HG03045 (cell line): Measurements from ENCODE around the gene SULT1A2.
"Not testable (repeated sequence)": the region's sequence is repeated elsewhere in the genome, so short reads cannot be mapped to it uniquely, and the experiment has no call there.

Experiments used
- ATAC-seq: cut with Tn5 transposase; IDR thresholded peaks from one replicate; pipeline ENCODE4 v1.9.1; 2021; ENCODE audit warnings: mild to moderate bottlenecking, moderate library complexity; ENCODE audit not compliant: unreplicated experiment

The SULT1A2 gene

DNA sequence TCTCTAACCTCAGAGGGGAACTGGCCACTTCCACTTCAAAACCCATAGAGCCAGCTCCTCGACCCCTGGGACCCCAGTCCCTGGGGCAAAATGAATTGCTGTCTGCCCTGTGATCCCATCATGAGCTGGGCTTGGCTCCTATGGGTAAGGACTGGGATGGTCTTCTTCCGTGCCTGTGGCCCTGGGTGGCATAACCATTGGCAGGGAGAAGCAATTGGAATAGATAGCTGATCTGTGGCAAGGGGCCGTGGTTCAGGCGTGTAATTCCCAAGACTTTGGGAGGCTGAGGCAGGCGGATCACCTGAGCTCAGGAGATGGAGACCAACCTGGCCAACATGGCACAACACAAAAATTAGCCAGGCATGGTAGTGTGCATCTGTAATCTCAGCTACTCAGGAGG, 4.3 kb downstream of the SULT1A2 start:
- ATAC-seq = no peak

DNA sequence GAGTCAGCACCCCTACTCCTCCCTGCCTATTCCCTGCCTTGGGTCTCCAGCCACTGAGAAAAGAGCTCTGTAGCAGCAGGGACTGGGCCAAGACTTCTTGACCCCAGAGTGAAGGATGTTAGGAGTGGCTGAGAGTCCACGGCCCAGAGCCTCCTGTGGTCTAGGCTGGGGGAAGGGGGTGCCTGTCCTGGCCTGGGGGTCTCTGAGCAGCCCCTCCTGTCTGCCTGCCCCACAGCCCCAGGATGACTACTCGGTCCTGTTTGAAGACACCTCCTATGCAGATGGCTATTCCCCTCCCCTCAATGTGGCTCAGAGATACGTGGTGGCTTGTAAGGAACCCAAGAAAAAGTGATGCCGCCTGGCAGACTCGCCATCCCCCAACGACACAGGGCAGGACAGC, 5.5 kb downstream of the SULT1A2 start:
- no peak for ATAC-seq

DNA sequence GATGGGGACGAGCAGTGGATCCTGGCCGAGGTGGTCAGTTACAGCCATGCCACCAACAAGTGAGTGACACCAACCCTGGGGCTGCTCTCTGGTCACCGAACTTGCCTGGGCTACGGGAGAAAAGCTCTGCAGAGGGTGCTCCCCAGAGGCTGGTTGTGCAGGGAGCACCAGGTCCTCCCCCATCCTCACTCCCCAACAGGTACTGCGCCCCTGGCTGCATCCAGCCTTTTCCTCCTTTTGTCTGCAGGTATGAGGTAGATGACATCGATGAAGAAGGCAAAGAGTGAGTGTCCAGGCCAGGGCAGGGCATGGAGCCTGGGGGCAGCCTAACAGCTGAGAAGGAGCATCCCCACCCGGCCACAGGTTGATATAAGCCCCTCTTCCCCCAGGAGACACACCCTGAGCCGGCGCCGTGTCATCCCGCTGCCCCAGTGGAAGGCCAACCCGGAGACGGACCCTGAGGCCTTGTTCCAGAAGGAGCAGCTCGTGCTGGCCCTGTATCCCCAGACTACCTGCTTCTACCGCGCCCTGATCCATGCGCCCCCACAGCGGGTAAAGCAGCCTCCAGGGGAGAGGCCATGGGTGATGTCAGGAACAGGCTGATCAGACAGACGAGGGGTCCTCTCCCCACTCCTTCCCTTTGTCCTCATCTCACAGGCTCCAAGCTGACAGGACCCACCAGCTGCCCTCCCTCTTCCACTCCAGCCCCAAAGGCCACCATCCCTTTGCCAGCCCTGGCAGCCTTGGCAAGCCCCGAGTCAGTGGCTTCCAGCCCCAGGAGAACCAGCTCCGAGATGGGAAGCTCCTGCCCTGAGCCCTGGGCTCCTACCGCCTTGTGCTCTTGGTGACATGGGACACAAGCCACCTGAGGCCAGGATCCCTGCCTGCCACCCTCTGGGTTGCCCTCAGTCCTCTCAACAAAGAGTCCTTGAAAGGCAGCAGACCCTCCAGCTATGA, 6.2 kb downstream of the SULT1A2 start:
- ATAC-seq = no peak

DNA sequence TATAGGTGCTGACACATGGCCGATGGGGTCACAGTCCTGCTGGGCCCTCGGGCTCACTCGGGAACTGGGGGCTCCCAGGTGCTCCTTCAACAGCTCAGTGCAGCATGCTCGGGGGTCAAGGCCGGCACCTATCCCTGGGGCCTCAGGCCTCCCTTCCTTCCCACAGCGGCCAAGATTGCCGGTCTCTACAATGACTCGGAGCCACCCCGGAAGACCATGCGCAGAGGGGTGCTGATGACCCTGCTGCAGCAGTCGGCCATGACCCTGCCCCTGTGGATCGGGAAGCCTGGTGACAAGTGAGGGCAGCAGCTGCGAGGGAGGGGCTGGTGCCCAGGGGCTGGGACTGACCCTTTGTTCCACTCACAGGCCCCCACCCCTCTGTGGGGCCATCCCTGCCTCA, 6.9 kb downstream of the SULT1A2 start:
- ATAC-seq = no peak

DNA sequence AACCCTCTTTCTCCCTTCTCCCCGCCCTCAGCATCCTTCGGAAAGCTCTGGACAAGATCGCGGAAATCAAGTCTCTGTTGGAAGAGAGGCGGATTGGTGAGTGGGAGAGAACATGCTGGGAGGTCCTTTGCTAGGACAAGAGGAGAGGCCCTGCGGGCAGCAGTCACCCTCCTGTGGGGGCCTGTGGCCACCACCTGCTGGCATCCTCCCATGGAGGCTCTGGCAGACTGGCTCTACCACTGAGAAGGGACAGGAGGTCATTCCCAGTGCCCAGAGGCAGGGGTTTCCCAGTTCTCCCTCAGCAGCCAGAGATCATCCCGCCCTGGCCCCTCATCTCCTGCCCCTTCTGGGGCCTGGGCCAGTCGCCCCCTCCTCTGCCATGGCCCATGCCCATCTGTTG, 7.8 kb downstream of the SULT1A2 start:
- ATAC-seq = no peak

DNA sequence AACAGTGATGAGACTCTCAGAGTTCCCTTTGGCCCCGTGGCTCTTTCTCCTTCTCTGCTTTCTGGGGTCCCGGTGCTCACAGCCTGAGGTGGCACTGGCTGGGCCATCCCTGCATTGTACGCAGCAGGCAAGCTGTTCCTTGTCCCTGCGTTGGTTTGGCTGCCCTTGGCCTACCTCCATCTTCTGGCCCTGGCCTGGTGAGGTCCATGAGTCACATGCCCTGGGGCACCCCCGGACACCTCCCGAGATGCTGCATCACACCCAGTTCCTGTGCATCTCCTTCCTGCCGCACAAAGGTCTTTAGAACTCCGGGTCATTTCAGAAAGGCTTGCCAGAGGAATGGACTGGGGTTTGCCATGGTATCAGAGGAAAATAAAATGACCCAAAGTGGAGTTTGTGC, 9.5 kb downstream of the SULT1A2 start:
- ATAC-seq = no peak

DNA sequence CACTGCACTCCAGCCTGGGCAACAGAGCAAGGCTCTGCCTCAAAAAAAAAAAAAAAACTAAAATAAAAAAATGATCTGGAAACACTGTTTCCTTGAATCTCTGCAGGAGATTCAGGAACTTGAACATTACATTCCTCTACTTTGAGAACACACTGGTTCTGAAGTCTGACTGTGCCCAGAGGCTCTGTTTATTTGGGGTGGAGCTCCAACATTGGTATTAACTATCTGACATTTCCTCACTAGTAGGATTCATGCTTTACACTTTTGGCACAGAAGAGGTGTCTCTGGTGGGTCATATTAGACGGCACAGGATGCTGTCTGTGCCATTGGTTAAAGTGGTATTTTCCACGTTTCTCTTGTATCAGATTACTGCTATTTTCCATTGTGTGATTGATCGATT, 10.4 kb downstream of the SULT1A2 start:
- no peak for ATAC-seq

DNA sequence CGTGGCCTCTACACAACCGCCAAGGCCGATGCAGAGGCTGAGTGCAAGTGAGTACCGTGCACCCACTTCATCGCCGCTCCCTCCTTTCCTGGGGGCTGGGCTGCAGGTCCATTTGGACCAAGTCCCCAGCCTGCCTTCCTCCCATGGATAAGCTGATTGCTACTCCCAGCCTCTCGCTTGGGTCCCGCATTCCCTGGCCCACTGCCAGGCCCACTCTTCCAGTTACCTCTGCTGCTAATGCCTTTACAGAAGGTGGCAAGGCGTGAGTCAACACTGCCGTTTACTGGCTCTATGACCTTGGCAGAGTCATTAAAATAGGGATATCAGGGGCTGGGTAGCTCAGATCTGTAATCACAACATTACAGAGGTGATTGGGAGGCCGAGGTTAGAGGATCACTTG, 11.2 kb downstream of the SULT1A2 start:
- ATAC-seq = no peak

DNA sequence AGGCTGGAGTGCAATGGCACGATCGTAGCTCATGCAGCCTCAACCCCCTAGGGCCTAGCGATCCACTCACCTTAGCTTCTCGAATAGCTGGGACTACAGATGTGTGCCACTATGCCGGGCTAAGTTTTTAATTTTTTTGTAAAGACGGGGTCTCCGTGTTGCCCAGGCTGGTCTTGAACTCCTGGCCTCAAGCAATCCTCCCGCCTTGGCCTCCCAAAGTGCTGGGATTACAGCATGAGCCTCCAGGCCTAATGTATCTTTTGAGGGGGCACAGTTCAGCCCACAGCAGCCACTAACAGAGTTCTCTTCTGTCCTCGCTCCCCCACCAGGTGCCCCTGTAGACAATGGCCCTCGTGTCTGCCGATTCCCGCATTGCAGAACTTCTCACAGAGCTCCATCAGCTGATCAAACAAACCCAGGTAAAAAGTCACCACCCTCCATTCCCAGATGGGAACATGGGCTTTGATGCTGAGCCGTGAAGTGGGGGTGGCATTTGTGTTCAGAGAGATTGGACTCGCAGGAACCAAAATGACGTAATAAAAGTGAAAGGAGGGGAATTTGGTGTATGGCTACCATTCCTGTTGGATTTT, 16.0 kb downstream of the SULT1A2 start:
- ATAC-seq = no peak

DNA sequence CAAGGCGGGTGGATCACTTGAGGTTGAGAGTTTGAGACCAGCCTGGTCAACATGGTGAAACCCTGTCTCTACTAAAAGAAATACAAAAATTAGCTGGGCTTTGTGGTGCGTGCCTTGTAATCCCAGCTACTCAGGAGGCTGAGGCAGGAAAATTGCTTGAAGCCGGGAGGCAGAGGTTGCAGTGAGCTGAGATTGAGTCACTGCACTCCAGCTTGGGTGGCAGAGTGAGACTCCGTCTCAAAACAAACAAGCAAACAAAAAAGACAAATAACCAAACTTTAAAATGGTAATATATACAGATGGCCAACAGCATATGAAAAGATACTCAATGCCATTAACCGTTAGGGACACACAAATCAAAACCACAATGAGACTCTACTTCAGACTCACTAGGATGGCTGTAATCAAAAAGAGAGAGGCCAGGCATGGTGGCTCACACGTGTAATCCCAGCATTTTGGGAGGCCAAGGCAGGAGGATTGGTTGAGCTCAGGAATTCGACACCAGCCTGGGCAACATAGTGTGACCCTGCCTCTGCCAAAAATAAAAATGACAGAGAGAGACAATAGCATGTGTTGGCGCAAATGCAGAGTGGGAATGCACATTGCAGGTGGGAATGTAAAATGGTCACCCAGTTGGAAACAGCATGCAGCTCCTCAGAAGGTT, 21.3 kb downstream of the SULT1A2 start:
- ATAC-seq = no peak

DNA sequence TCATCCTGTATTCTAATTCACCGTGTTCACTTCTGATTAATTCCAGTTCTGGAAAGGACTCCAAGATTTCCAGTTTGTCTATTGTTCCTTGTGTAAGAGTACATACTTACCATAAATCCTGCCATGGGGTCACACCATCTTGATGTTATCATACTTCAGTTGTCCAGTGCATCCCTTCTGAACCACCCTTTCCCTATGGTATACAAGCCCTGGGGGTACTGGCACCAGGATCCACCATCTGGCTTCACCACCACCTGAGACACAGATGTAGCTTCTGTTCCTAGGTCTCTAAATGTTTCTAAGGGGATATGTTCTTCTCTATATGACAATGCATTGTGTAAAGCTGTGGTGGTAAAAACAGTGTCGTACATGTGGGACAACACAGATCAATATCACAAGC, 21.9 kb downstream of the SULT1A2 start:
- ATAC-seq = no peak

DNA sequence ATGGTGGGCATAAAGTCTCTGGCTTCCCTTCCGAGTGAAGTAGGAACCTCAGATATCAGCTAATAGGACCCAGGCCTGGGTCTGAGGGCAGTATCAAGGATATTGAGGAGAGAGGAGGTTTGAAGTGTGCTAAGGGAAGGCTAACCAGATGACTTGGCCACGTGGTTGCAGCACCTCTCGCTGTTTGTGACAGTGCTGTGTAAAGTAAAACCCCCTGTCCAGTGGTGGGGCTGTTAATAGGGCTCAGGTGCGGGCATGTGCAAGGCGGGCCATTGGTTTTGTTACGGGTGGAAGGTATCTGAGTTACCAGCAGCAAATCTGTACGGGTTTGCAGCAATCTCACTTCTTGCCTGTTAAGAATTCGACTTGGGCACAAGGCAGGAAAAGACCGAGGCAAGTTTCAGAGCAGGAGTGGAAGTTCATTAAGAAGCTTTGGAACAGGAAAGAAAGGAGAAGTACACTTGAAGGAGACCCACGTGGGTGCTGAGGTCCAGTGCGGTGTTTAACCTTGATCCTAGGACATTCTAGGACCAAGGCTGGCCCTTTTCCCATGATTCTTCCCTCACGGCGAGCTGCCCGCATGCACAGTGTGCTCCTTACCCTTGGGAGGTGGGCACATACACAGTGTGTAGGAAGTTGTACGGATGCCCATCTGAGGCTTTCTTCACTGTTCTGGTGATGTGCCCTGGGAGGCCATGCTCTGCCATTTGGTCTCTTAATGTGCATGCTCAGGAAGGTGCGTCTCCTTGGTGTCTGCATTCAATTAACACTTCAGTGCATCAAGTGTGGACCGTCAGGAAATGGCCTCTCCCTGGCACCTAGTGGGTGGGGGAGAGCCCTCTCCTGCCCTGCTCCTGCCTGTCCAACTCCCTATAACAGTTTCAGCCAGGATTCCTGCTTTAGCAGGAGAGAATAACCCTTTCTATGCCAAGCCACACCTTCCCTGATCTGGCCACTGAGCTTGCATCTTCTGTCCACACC, 22.8 kb downstream of the SULT1A2 start:
- no peak for ATAC-seq

DNA sequence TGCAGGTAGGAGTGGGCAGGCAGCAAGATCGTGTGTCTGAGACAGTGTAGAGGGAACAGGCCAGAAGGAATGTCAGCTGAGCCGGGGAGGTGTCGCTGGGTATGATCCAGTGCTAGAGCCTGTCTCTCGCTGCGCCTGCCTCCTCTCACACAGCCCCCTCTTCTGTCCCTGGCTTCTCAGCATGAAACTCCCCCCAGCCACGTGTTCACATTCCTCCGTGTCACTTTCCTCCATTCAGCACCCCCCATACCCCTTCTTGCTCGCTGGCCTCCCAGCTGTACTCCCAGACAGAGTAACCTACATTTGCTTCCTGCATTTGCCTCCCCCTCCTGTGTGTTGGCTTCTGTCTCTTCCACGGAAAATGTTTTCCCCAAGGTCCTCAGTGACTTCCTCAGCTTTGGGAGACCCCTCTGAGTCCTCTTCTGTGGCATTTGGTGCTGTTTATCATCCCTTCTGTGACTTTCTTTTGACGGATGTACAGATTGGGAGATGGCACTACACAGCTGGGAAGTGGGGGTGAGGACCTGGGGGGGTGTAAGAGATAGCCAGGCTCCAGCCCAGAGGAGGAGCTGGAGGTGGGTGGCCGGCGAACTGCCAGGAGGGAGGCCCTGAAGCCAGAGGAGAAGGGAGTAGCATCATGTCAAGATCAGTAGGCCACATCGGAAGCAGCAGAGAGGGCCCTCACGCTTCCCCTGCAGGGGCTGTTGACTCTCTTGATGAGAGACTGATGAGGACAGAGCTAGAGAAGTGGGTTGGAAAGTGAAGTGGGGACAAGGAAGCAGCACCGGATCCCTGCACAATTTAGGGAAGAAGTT, 23.9 kb downstream of the SULT1A2 start:
- ATAC-seq = no peak

DNA sequence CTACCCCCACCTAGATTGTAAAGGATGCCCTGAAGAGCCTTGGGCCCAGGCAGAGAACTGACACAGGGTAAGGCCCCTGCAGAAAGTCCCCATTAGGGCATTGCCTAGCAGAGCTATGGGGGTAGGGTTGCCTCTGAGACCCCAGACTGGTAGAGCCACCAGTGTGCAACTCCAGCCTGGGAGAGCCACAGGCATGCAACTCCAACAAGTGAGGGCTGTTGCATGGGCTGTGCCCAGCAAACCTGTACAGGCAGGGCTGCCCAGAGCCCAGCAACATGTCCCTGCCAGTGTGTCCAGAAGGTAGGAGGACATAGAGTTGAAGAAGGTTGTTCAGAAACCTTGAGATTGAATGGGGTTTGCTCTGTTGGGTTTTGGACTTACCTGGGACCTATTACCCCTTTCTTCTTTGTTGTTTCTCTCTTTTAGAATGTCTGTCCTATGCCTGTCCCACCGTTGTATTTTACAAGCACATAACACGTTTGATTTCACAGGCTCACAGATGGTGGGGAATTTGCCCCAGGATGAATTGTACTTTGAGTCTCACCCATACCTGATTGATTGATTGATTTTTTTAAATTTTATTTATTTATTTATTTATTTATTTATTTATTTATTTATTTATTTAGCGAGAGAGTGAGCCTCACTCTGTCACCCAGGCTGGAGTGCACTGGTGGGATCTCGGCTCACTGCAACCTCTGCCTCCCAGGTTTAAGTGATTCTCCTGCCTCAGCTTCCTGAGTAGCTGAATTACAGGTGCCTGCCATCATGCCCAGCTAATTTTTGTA, 26.7 kb downstream of the SULT1A2 start:
- ATAC-seq = no peak

DNA sequence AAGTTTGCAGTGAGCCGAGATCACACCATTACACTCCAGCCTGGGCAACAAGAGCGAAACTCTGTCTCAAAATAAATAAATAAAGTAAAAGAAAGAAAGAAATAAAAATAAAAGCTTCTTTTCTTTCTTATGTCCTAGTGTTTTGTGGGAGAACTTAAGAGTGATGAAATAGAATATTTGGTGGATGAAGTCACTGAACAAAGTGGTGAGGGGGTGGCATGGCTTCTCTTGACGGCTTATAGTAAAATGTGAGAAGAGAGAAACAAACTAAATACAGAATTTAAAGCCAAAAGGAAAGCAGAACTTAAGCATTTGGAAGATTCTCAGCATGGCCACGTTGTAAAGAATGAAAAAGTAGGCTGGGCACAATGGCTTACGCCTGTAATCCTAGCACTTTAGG, 27.8 kb downstream of the SULT1A2 start:
- ATAC-seq = no peak

DNA sequence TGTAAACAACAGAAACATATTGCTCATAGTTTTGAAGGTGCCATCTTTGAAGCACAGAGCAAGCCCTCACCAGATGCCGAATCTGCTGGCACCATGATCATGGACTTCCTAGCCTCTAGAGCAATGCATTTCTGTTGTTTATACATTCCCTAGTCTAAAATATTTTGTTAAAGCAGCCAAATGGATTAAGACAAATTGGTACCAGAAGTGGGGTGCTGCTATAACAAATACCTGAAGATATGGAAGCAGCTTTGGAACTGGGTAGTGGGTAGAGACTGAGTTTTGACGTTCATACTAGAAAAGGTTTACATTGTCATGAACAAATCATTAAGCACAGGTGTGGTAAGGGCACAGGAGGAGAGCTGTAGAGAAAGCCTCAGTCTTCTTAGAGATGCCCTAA, 29.6 kb downstream of the SULT1A2 start:
- no peak for ATAC-seq

DNA sequence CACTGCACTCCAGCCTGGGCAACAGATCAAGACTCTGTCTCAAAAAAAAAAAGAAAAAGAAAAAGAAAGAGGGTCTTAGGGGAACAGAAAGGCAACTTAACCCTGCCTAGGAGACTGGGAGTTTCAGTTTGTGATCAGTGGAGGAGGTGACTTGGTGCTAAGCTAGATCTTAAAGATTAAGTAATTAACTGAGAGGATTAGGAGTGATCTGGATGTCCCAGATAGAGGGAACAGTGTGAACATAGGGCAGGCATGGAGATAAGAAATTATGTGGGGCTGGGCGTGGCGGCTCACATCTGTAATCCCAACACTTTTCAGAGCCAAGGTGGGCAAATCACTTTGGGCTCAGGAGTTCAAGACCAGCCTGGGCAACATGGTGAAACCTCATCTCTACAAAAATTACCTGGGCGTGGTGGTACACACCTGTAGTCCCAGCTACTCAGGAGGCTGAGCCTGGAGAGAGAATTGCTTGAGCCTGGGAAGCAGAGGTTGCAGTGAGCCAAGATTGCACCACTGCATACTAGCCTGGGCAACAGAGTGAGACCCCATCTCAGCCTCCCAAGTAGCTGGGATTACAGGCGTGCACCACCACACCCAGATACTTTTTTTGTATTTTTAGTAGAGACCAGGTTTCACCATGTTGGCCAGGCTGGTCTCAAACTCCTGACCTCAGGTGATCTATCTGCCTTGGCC, 30.5 kb downstream of the SULT1A2 start:
- not testable (repeated sequence) for ATAC-seq

DNA sequence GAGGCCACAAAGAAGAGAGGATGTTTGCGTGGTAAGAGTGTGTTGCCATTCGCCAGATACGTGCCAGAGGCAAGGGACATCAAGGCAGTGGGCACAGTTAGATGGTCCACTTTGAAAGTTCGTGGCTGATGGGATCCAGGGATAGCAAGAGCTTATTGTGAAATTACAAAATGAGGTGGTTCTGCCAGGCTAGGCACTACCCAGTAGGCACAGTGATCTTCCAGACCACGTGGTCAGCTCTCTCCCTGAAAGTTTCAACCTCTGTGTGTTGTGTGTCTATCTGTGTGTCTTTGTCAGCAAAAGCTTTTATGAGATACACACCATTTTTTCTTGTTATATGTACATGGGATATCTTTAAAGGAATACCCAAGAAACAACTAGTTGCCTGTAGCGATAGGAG, 33.6 kb downstream of the SULT1A2 start:
- no peak for ATAC-seq

DNA sequence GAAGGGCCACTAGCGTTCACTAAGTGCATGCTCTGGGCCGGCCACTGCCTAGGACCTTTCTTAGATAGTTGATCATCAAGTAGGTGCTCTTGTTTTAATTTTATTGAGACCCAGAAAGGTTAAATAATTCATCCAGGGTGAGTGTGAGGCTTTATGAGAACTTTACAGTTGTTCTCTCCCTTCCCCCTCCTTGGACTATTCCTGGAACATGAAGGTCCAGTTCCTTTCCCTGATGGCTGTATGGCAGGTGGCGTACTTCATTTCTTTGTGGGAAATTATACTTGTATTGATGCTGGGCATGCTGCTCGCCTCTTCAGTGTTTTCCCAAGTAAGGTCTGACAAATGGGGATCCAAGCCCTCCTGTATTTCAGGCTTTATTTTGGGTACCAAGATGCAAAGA, 34.7 kb downstream of the SULT1A2 start:
- no peak for ATAC-seq
